HepG2 (cell line): Measurements from ENCODE around the gene DCAKD. TPM values are rescaled to one million over a fixed set of nuclear protein-coding genes. Genes with fewer than 3 reads are reported as not detected.

Experiments used
- ATF2 ChIP-seq: sonication (generic); formaldehyde crosslinking; IDR thresholded peaks from 2 replicates; pipeline ENCODE4 v1.4.0; 2020; ENCODE audit warnings: missing genetic modification reagents
- ETS1 ChIP-seq: sonication (generic); formaldehyde crosslinking; IDR thresholded peaks from 2 replicates; pipeline ENCODE4 v1.4.0; 2020; ENCODE audit warnings: missing genetic modification reagents
- GATAD1 ChIP-seq: IDR thresholded peaks from 2 replicates; pipeline ENCODE4 v1.6.1; 2016; ENCODE audit warnings: missing genetic modification reagents, missing compliant biosample characterization
- KLF13 ChIP-seq: sonication (generic); formaldehyde crosslinking; IDR thresholded peaks from 2 replicates; pipeline ENCODE4 v1.4.0; 2020; ENCODE audit warnings: mild to moderate bottlenecking, missing genetic modification reagents
- MEF2D ChIP-seq: sonication (generic); formaldehyde crosslinking; IDR thresholded peaks from 2 replicates; pipeline ENCODE4 v1.5.1; 2020; ENCODE audit warnings: mild to moderate bottlenecking, missing genetic modification reagents
- MIXL1 ChIP-seq: IDR thresholded peaks from 2 replicates; pipeline ENCODE4 v1.6.1; 2016
- RELA ChIP-seq: sonication (generic); formaldehyde crosslinking; IDR thresholded peaks from 2 replicates; pipeline ENCODE4 v1.4.0; 2020; ENCODE audit warnings: missing genetic modification reagents
- SATB2 ChIP-seq: sonication (generic); formaldehyde crosslinking; IDR thresholded peaks from 2 replicates; pipeline ENCODE4 v1.5.0; 2020; ENCODE audit warnings: missing genetic modification reagents
- SRSF1 ChIP-seq: fragments of 200-400 bp; formaldehyde crosslinking; optimal IDR thresholded peaks from 2 replicates; pipeline ENCODE3; 2017; ENCODE audit warnings: mild to moderate bottlenecking, low read depth, low read length, moderate library complexity
- TRAFD1 ChIP-seq: sonication (generic); formaldehyde crosslinking; IDR thresholded peaks from 2 replicates; pipeline ENCODE4 v1.5.1; 2020; ENCODE audit warnings: missing genetic modification reagents, mild to moderate bottlenecking, borderline replicate concordance
- ZNF124 ChIP-seq: sonication (generic); formaldehyde crosslinking; IDR thresholded peaks from 2 replicates; pipeline ENCODE4 v1.4.0; 2020; ENCODE audit warnings: missing genetic modification reagents
- ZNF407 ChIP-seq: sonication (generic); formaldehyde crosslinking; IDR thresholded peaks from one replicate; pipeline ENCODE4 v1.5.1; 2020; ENCODE audit warnings: mild to moderate bottlenecking, missing genetic modification reagents; ENCODE audit errors: not compliant biosample characterization
- ZNF607 ChIP-seq: sonication (generic); formaldehyde crosslinking; IDR thresholded peaks from 2 replicates; pipeline ENCODE4 v1.5.1; 2020; ENCODE audit warnings: missing genetic modification reagents, mild to moderate bottlenecking, borderline replicate concordance
- ZNF639 ChIP-seq: conservative IDR thresholded peaks from 2 replicates; pipeline ENCODE4 v1.6.1; 2018; ENCODE audit warnings: missing genetic modification reagents
- polyA plus RNA-seq, 8 experiments: library from polyadenylated mRNA; depleted of rRNA in 3 of 8; stranded (reverse) in 7 of 8; unstranded in 1 of 8; fragments of >200 nt; fragmentation: Illumina TruSeq in 4 of 8; extraction: Trizol in 4 of 8; gene quantifications; 2 replicates each; pipeline versions ENCODE4 v1.2.1 to v1.2.3, GENCODE V29; 2011 to 2016; ENCODE audit warnings: low read depth in 4 of 8, missing spikeins in 1 of 8, mixed read lengths in 1 of 8; ENCODE audit not compliant: insufficient read depth in 1 of 8
- total RNA-seq, 5 experiments: library from RNA; depleted of rRNA; stranded (reverse); fragments of >200 nt; fragmentation: Illumina TruSeq; extraction: Trizol; gene quantifications; 2 replicates each; pipeline ENCODE4 v1.2.3, GENCODE V29; 2016; ENCODE audit warnings: low read depth in 1 of 5

The DCAKD gene
- total and polyA plus RNA-seq, 2 of the 13 experiments (the other 11 are each of a cell fraction or from before 2014, with no cell fraction given), result 25.9 to 29.2 TPM

GRCh38 chr17:45021607-45022287 lies 29.7 kb downstream of the DCAKD start (continued):
- TF ChIP-seq ETS1 (CRISPR knock-in tag) (no peak), MEF2D (peak; percentile 68), SRSF1 (no peak), RELA (peak; percentile 93; the same call in 1 of the 2 replicates), SATB2 (CRISPR knock-in tag) (no peak), ZNF639 (CRISPR knock-in tag) (0 out of 2 replicates have a peak, but pooled peaks have one; percentile 46), KLF13 (CRISPR knock-in tag) (no peak; the same call in 1 of the 2 replicates), ZNF124 (no peak; the same call in 1 of the 2 replicates), ZNF607 (peak; percentile 86; the same call in 1 of the 2 replicates), GATAD1 (peak; percentile 61; the same call in 1 of the 2 replicates), TRAFD1 (CRISPR knock-in tag) (no peak), MIXL1 (CRISPR knock-in tag) (no peak), ZNF407 (CRISPR knock-in tag) (peak; percentile 79), ATF2 (CRISPR knock-in tag) (0 out of 2 replicates have a peak, but pooled peaks have one; percentile 28)
